Stimulated activated CD4-positive, alpha-beta T cell treated with anti-CD3 and anti-CD28 coated beads, Interleukin-15, amount 100 ng/mL, for 48 hours (primary cell): ENCODE results near the gene TNFSF11.

Experiments
- DNase-seq, 2 donors: peaks; one replicate each; pipeline ENCODE4 v3.0.0-alpha.2; 2020; ENCODE audit warnings: low read depth in 2 of 2

TNFSF11 gene

GRCh38 chr13:42611086-42611779 is 37.3 kb downstream of the TNFSF11 start:
- no peak for DNase-seq

GRCh38 chr13:42612021-42612765 is 38.2 kb downstream of the TNFSF11 start:
- no peak for DNase-seq

- no peak for DNase-seq
Observed at GRCh38 chr13:42614436-42615035, 40.6 kb downstream of the TNFSF11 start.

- no peak for DNase-seq
Observed at GRCh38 chr13:42615691-42616090, 41.7 kb downstream of the TNFSF11 start.

- DNase-seq, result no peak
Observed at GRCh38 chr13:42617221-42617620, 43.3 kb downstream of the TNFSF11 start.

- DNase-seq, result no peak
Observed at GRCh38 chr13:42623916-42624315, 50.0 kb downstream of the TNFSF11 start.

- DNase-seq, result no peak
Observed at GRCh38 chr13:42625611-42626010, 51.7 kb downstream of the TNFSF11 start.

GRCh38 chr13:42626176-42626860 is 52.4 kb downstream of the TNFSF11 start:
- DNase-seq, result no peak

GRCh38 chr13:42628666-42629065 is 54.7 kb downstream of the TNFSF11 start:
- no peak for DNase-seq

- DNase-seq, result no peak
Observed at GRCh38 chr13:42631181-42631580, 57.2 kb downstream of the TNFSF11 start.

- DNase-seq, result no peak
Observed at GRCh38 chr13:42633495-42633894, 59.5 kb downstream of the TNFSF11 start.

GRCh38 chr13:42638101-42638500 is 64.1 kb downstream of the TNFSF11 start:
- DNase-seq, result no peak

- no peak for DNase-seq
Observed at GRCh38 chr13:42638886-42639285, 64.9 kb downstream of the TNFSF11 start.

- DNase-seq, result no peak
Observed at GRCh38 chr13:42643076-42643475, 69.1 kb downstream of the TNFSF11 start.

- no peak for DNase-seq
Observed at GRCh38 chr13:42644841-42645240, 70.9 kb downstream of the TNFSF11 start.

GRCh38 chr13:42645717-42646116 is 71.8 kb downstream of the TNFSF11 start:
- no peak for DNase-seq

- no peak for DNase-seq
Observed at GRCh38 chr13:42649141-42649540, 75.2 kb downstream of the TNFSF11 start.

GRCh38 chr13:42649831-42650230 is 75.9 kb downstream of the TNFSF11 start:
- DNase-seq, result no peak

- DNase-seq, result no peak
Observed at GRCh38 chr13:42650506-42650905, 76.6 kb downstream of the TNFSF11 start.

- DNase-seq, result no peak
Observed at GRCh38 chr13:42651936-42652641, 78.1 kb downstream of the TNFSF11 start.

- DNase-seq, result no peak
Observed at GRCh38 chr13:42652642-42653415, 78.9 kb downstream of the TNFSF11 start.
